H54 (cell line): ENCODE measurements around the gene MVB12B.
A peak's percentile ranks its signal among the peaks of the same experiment; 100 is the strongest.

Experiments used
- DNase-seq: peaks from one replicate; pipeline ENCODE4 v3.0.0; 2011; ENCODE audit warnings: low spot score, mixed read lengths; ENCODE audit not compliant: insufficient read length
- FAIRE-seq: peaks from 3 replicates; lab custom pipeline; 2011; peaks lifted over from hg19 to GRCh38; lab: Jason Lieb, UNC
- POLR2A ChIP-seq: IDR thresholded peaks from 2 replicates; pipeline ENCODE4 v1.6.1; 2011; ENCODE audit warnings: low read depth, mild to moderate bottlenecking, low read length

Gene MVB12B

DNA sequence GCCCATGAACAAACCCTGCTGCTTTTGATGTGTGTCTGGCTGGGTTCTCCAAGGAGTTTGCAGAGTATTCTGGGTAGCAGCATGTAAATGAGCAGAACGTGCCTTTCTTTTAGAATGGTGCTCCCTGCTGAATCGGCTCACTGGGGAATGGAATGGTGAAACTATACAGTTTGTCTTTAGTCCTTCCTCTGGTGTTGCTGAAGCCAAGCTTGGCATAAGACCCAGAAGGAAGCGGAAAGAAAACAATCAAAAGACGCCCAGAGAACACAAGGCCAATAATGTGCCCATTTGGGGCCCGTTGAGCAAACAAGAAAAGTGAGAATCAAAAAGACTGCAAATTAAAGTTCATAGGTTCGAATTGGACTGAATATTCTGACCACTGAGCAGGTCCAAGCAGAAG is 60.1 kb downstream of the MVB12B start:
- TF ChIP-seq POLR2A, result no peak
- no peak for FAIRE-seq
- no peak for DNase-seq

DNA sequence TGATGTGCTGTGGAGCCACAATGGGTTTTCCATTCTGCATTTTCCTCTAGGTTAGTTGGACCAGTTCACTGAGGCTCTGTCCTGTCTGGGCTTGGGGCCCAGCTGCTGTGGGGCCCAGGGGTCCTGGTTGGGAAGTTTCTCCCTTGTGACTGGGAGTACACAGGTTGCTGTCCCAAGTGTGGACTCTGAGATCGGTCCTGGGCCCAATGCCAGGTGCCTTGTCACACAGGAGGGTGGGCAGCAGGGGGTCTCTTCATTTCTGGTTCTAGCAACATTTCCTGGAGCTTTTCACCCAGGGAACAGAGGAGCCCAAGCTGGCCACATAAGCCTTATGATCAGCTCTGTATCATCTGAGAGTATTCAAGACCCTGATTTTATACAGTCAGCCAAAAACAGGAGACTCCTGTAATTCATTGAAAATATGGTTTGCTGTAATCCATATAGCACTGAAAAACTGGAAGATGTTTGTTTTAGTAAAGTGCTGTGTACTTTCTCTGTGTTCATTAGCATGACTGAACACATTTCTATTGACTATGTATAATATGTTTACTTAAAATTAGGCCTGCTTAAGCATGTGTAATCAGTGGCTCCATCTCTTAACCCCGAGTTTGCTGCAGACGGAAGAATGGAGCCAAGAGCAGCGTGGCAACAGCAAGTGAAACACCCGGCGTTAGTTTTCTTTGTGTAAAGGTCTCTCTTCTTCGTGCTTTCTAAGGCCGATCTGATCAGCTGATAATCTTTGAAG is 62.5 kb downstream of the MVB12B start:
- FAIRE-seq, result no peak

DNA sequence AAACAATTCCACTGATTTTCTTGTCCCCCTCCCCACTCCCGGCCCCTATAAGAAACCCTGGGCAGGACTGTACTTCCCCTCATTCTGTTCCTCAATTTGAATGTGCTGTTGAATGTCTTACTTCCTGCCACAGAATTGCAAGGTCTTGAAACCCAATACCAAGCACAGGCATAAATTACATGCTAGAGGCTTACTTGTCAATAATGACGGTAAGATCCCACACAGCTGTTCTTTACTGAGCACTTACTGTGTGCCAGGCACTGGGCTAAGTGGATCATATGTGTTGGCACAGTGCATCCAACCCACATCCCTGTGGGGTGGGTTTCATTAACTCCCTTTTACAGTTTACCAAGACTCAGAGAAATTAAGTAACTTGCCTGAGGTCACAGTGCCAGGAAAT is 63.4 kb downstream of the MVB12B start:
- no peak for DNase-seq
- no peak for FAIRE-seq
- TF ChIP-seq POLR2A, result no peak

More for the DNA sequence above, 62.5 kb downstream of the MVB12B start:
- no peak for TF ChIP-seq POLR2A
- DNase-seq, result no peak

DNA sequence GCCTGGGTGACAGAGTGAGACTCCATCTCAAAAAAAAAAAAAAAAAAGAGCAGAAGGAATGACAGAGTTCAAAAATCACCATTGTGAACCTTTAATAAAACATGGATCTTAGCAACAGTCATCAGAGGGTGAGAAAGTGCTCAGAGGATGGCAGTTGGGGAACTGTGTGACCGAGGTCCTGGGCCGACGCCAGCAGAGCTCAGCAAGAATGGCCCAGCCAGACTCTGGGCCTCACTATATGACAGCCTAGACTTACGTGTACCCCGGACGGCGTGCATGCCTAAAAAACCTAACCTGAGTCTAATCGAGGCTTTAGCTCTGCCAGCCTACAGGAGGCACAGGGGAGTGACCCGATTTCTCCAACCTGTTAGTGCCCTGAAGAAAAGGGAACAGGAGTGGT is 64.3 kb downstream of the MVB12B start:
- DNase-seq (no peak), FAIRE-seq (no peak)
- TF ChIP-seq POLR2A, result no peak

DNA sequence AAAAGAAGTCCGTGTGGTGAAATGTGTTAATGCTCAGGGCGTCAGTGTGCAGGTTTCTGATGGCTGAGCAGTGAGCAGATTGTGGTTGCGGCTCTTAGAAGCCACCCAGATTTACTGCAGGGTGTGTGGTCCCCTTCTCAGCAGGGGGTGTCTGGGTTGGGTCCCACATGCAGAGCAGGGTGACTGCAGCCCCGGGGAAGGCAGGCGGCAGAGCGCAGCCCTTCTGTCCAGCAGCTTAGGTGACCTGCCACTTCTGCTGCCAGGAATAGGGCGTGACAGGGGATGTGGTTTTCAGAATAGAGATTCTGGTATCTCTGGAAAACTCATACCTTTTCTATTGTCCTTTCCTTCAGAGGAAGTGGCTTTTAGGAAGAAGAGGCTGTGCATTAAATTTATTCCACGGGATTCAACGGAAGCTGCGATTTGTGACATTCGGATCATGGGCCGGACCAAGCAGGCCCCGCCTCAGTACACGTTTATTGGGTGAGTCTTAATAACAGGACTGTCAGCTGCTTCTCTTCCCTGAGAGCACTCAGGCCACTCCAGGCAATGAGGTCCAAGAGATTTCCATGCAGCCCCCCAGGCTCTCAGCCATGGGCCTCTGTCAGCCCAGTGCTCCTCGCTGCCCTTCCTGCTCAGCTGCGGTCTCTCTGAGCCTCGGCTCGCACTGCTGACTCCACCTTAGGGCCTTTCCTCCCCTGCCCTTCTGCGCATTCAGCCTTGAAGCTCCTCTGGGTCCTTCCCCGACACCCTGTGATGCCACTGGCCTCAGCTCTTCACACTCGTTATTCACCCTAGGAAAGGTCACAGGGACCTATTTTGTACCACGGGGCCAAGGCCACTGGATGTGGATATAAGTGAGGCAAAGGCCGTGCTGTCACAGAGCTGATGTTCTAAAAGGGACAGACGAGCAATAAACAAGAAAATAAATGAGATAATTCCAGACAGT is 65.4 kb downstream of the MVB12B start:
- FAIRE-seq (no peak), DNase-seq (no peak)
- no peak for TF ChIP-seq POLR2A

DNA sequence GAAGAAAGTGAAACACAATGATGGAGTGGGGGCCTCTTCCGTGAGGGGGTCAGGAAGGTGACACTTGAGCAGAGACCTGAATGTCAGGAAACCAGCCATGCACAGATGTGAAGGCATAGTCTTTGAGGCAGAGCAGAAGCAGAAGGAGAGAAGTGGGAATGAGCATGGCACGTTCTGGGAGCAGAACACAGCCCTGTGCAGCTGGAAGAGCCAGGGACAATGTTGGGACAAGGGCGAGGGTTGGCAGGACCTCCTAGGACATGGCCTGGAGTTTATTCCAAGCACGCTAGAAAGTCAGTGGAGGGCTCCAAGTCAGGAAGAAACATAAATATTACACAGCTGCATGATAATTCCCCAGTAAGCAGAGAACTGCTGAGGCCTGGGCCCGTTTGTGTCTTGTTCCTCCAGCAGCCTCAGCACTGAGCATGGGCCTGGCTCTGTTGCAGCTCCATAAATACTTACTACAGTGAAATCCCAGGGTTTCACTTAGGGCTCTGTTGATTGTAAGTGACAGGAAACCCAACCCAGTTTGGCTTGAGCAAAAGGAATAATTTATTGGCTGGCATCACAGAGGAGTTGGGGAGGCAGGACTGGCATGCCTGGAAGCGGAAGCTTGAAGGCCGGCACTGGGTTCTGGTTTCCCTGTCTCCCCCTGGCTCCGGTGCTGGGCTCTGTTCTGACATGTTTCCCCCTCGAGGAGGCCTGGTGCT is 66.2 kb downstream of the MVB12B start:
- DNase-seq (no peak), FAIRE-seq (no peak)
- TF ChIP-seq POLR2A, result no peak

DNA sequence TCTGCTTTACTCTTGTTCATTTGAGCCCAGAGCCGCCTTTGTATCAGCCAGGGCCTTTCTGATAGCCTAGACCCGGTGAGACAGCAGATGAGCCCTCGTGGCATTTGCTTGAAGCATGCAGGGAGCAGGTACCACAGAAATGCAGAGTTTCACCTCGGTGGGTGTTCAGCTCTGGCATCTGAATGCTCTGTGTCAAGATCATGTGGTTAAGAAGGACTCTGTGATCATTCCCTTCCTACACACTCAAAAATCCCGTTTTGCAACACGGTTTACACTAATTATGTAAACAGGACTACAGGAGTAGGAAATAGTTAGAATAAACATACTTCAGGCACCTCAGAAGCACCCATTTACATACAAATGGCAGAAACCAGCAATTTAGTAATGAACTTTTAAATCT is 67.2 kb downstream of the MVB12B start:
- DNase-seq (no peak), FAIRE-seq (no peak)
- TF ChIP-seq POLR2A, result no peak

DNA sequence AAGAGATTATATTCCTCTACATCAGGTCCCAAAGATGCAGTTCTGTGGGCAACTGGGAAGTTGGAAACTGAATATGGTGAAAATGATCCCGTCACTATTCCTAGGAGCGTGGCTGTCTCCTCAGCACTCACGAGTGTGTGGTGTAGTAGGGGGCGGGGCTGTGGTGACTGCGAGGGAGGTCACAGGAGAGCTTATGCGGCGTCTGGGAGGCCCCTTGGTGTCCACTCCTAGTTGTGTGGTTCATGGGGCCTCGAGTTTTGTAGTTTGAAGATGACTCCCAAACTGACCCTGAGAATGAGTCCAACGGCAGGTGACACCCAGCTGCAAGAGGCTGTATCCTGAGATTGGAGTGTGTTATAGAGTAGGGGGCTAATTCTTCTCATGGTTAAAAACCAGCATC is 68.2 kb downstream of the MVB12B start:
- no peak for TF ChIP-seq POLR2A
- FAIRE-seq, result no peak
- DNase-seq, result no peak

DNA sequence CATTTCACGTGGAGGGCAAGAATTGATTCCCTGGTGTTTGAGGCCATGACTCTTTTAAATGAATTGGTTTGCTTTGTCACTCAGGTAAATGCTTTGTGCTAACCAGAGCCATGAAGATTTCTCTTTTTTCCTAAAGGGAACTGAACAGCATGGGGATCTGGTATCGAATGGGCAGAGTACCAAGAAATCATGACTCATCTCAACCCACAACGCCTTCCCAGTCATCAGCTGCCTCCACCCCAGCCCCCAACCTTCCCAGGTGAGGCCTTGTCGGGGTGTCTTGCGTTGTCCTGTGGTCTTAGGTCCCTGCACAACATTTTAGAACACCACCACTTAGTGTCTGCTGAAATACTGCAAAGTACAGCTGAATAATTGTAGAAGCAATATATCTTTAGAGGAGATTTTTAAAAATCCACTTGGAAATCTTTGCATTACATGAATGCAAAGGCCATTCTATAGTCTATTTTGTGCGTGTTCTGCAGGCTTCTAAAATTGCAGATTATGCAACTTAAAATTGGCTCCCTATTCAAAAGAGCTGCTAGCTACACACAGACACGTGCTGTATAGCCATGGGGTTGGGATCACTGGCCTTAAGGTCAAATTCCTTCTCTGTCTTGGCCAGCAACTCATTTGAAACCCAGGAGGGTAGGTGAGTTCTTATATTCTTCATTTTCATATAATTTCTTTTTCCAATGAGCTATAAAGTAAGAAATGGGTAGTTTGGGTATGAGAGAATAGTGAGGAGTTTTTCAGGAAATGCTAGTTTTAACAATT is 69.0 kb downstream of the MVB12B start:
- peak; percentile 76 for DNase-seq
- no peak for TF ChIP-seq POLR2A
- FAIRE-seq, result peak; percentile 81

DNA sequence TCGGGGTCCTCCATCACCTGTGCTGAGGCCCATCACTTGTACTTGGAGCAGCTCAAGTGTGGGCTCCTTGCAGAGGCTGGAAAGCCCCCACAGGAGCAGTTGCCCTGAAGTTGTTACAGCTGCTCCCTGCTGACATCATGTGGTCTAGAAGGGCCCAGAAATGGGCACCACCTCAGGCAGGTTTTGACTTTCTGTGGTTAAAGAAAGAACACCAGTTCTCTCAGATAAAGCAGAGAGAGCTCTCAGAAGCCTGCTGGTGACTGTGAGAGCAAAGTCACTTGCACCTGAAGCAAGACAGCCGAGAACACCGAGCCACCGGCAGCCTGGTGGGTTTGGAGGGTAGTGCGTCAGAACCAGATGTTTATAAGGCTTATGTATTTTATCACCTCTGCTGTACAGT is 70.4 kb downstream of the MVB12B start:
- no peak for DNase-seq
- TF ChIP-seq POLR2A, result no peak
- FAIRE-seq, result no peak

DNA sequence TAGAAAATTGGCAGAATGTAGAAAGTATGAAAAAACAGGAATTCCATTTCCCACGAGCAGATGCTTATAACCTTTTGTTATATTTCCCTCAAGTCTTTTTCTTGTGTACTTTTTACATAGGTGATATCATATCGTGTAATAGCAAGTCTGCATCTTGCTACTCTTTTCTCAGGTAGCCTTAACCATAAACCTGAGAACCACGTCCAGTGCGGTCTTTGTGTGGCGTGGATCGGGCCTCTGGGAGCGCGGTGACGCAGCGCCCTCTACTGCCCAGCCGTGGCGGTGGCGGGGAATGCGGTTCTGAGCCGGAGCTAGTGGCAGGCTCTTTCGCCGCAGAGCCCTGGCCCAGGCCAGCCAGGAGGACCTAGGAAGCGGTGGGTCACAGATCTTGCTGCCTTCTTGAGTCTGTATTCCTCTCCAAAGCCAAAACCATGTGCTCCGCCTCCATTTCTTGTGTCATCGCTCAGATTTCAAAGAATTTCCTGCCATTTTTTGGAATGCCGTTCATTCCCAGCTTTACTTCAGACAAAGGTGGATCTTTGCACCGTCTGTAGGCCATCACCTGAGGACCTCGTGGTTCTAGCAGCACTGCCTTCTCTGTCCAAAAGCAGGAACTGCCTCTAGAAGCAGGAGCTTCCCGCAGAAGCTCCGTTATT is 71.9 kb downstream of the MVB12B start:
- FAIRE-seq (peak; percentile 38), DNase-seq (peak; percentile 84)

DNA sequence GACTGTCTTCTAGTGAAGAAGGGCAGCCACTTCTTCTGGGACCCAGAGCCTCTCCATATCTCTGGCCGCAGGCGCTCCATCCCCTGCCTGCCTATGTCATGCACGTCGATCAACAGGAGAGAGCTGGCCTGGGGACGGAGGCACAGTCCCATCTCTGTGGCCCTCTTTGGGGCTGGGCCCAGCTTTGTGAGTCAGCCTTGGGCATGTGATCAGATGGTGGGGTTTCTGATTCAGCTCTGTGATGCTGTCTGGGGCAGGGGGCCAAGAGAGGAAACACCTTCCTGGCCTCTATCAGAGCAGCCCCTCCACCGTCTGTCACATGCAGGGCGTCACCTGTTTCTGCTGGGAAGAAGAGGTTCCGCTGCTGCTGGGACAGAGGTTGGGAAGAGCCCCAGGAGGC is 72.6 kb downstream of the MVB12B start:
- FAIRE-seq, result no peak
- peak; percentile 47 for DNase-seq
- TF ChIP-seq POLR2A, result no peak

More for the DNA sequence above, 71.9 kb downstream of the MVB12B start:
- no peak for TF ChIP-seq POLR2A

DNA sequence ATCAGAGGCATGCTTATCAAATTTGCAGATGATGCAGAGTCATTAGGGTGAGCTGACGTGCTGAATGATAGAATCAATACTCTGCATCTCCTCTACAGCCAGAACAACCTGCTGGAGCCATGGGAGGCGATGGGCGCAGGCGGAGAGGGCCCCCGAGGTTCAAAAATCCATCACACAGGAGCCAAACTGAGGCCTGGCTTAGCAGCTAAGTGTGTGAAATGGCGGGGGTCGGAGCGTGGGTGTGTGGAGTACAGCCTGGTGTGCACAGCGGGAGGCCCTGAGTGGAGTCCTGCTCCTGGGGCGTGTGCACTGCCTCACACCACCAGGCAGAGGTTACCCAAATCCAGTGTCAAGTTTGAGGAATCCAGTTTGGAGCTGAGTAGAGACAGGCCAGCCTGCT is 73.2 kb downstream of the MVB12B start:
- DNase-seq (no peak), FAIRE-seq (no peak)
- TF ChIP-seq POLR2A, result no peak
